Measurements from ENCODE around the gene RAP1GAP2. TPM values are rescaled to one million over a fixed set of nuclear protein-coding genes. Genes with fewer than 3 reads are reported as not detected.
"Not testable (repeated sequence)": the region's sequence is repeated elsewhere in the genome, so short reads cannot be mapped to it uniquely, and the experiment has no call there.

Gene RAP1GAP2
- total RNA-seq, 4 donors from 2014 or later: 4.9 to 12.4 (median 10.0) TPM

DNA sequence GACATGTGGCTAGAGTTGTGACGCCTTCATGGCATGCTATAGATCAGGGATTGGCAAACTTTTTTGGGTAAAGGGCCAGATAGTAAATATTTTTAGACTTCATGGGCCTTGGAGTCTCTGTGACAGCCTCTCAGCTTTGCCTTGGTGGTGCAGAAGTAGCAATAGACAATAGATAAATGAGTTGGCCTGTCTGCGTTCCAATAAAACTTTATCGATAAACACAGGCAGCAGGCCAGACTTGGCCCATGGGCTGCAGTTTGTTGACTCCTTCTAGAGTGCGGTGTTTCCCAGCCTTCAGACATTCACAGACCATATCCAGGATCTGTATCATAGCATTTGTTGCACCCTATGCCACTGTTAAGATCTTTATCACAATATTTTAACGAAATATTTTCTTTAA, 190.7 kb downstream of the RAP1GAP2 start:
- intact Hi-C loops (cut with DNase I): no loop called here
- 88 to 90% methylated on average over 4 to 5 of the region's 5 CpGs for WGBS, 2 donors
- Histone ChIP-seq H3K36me3 (peaks cover 0 to 47% (median 0%) of the 10 kb centered on the region in 3 donors), H3K4me1 (peaks cover 5 to 15% (median 7%) of the 10 kb centered on the region in 3 donors), H3K4me3 (no peak overlapping the region), H3K27ac (no peak overlapping the region), H3K27me3 (no peaks in the 10 kb centered on the region), H3K9me3 (no peaks in the 10 kb centered on the region)
- DNase-seq: no peak
- TF ChIP-seq POLR2A (IDR thresholded peaks at IDR 0.05): no peak
- TF ChIP-seq, protein P1, sequence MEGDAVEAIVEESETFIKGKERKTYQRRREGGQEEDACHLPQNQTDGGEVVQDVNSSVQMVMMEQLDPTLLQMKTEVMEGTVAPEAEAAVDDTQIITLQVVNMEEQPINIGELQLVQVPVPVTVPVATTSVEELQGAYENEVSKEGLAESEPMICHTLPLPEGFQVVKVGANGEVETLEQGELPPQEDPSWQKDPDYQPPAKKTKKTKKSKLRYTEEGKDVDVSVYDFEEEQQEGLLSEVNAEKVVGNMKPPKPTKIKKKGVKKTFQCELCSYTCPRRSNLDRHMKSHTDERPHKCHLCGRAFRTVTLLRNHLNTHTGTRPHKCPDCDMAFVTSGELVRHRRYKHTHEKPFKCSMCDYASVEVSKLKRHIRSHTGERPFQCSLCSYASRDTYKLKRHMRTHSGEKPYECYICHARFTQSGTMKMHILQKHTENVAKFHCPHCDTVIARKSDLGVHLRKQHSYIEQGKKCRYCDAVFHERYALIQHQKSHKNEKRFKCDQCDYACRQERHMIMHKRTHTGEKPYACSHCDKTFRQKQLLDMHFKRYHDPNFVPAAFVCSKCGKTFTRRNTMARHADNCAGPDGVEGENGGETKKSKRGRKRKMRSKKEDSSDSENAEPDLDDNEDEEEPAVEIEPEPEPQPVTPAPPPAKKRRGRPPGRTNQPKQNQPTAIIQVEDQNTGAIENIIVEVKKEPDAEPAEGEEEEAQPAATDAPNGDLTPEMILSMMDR (IDR thresholded peaks at IDR 0.05): no peak

DNA sequence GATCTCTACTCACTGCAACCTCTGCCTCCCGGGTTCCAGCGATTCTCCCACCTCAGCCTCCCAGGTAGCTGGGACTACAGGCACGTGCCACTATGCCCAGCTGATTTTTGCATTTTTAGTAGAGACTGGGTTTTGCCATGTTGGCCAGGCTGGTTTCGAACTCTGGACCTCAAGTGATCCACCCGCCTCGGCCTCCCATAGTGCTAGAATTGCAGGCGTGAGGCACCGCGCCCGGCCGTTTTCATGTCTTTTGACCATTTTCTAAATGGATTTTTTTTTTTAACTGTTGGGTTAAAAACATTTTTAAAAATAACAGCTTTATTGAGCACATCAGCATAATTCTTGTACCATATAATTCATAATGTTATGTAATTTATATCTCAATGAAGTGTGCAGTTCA, 193.2 kb downstream of the RAP1GAP2 start:
- H3K9me3 ChIP-seq; H3K27ac ChIP-seq; H3K27me3 ChIP-seq; DNase-seq; intact Hi-C loops (cut with DNase I); H3K4me3 ChIP-seq; H3K4me1 ChIP-seq: not testable (repeated sequence)
- peaks cover 0 to 57% (median 0%) of the 10 kb centered on the region in 3 donors for H3K36me3 ChIP-seq
- 88 to 94% methylated on average over 11 of the region's 11 CpGs for WGBS, 2 donors

GRCh38 chr17:2989855-2990254, 193.6 kb downstream of the RAP1GAP2 start:
- intact Hi-C loops (cut with DNase I): no loop called here
- TF ChIP-seq POLR2A (IDR thresholded peaks at IDR 0.05): no peak
- Histone ChIP-seq H3K4me1 (no peaks in the 10 kb centered on the region), H3K27me3 (no peaks in the 10 kb centered on the region), H3K9me3 (no peaks in the 10 kb centered on the region), H3K36me3 (peaks cover 0 to 57% (median 0%) of the 10 kb centered on the region in 3 donors), H3K27ac (no peak overlapping the region), H3K4me3 (no peak overlapping the region)
- DNase-seq: no peak
- WGBS, 2 donors: 91 to 97% methylated on average over 3 of the region's 3 CpGs

DNA sequence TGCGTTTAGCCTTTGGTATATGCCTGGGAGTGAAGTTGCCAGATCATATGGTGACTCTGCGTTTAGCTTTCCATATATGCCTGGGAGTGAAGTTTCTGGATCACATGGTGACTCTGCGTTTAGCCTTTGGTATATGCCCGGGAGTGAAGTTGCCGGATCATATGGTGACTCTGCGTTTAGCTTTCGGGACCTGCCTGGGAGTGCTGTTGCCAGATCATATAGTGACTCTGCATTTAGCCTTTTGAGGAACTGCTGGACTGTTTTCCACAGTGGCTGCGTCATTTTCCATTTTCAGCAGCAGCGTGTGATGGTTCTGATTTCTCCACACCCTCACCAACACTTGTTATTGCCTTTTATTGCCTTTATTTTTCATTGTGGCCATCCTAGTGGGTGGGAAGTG, 194.2 kb downstream of the RAP1GAP2 start:
- no peak overlapping the region for H3K27ac ChIP-seq
- H3K4me1 ChIP-seq: no peaks in the 10 kb centered on the region
- H3K36me3 ChIP-seq: peaks cover 0 to 57% (median 0%) of the 10 kb centered on the region in 3 donors
- intact Hi-C loops (cut with DNase I): no loop called here
- no peak for TF ChIP-seq POLR2A (IDR thresholded peaks at IDR 0.05)
- TF ChIP-seq, protein P1 (IDR thresholded peaks at IDR 0.05): no peak
- no peak for DNase-seq
- H3K4me3 ChIP-seq: no peak overlapping the region
- no peaks in the 10 kb centered on the region for H3K9me3 ChIP-seq
- H3K27me3 ChIP-seq: no peaks in the 10 kb centered on the region
- WGBS, 2 donors: 85 to 94% methylated on average over 8 of the region's 9 CpGs

- H3K27ac ChIP-seq; H3K4me3 ChIP-seq; H3K9me3 ChIP-seq; H3K27me3 ChIP-seq; DNase-seq; intact Hi-C loops (cut with DNase I): not testable (repeated sequence)
- 90 to 94% methylated on average over 9 to 21 of the region's 21 CpGs for WGBS, 2 donors
- Histone ChIP-seq H3K36me3 (peaks cover 0 to 56% (median 0%) of the 10 kb centered on the region in 3 donors), H3K4me1 (peaks cover 0 to 10% (median 8%) of the 10 kb centered on the region in 3 donors)
These were observed 195.3 kb downstream of the RAP1GAP2 start for GRCh38 chr17:2991396-2992180.

DNA sequence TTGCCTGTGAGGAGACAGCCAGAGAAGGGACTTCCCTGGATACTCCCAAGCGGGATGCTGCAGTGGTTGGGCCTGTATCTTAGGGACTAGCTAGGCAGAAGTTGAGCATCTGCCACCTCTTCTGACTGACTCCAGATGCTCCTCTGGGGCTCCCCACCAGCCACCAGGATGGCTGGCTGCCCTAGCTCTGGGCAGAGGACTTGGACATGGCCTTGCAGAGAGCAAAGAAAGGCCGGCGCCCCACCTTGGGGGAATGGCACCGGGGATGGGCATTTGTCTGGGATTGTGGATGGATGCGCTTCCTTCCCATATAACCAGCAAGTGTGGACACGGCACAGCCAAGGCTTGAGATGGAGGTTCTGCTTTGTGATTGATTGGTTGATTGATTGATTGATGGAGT, 198.2 kb downstream of the RAP1GAP2 start:
- WGBS, 2 donors: 90 to 100% methylated on average over 2 to 6 of the region's 6 CpGs
- no peaks in the 10 kb centered on the region for H3K27me3 ChIP-seq
- H3K9me3 ChIP-seq: no peaks in the 10 kb centered on the region
- DNase-seq: no peak
- intact Hi-C loops (cut with DNase I): no loop called here
- no peak overlapping the region for H3K27ac ChIP-seq
- H3K4me3 ChIP-seq: no peak overlapping the region
- no peak for TF ChIP-seq POLR2A (IDR thresholded peaks at IDR 0.05)
- TF ChIP-seq, protein P1 (IDR thresholded peaks at IDR 0.05): no peak
- H3K36me3 ChIP-seq: peaks cover 0 to 61% (median 0%) of the 10 kb centered on the region in 3 donors
- peaks cover 0 to 18% (median 10%) of the 10 kb centered on the region in 3 donors for H3K4me1 ChIP-seq
